Brain pericyte (primary cell): ENCODE measurements around the gene RTTN.
"Not testable (repeated sequence)": the region's sequence is repeated elsewhere in the genome, so short reads cannot be mapped to it uniquely, and the experiment has no call there.

Experiments used
- DNase-seq: peaks from one replicate; pipeline ENCODE4 v3.0.0-alpha.2; 2012; ENCODE audit warnings: low read depth, low spot score

The RTTN gene

GRCh38 chr18:69978732-69979715 lies 226.5 kb downstream of the RTTN start:
- DNase-seq, result no peak

- DNase-seq, result not testable (repeated sequence)
These were observed 230.2 kb downstream of the RTTN start for GRCh38 chr18:69975294-69975693.

- no peak for DNase-seq
These were observed 231.1 kb downstream of the RTTN start for GRCh38 chr18:69974365-69974764.

- no peak for DNase-seq
These were observed 236.0 kb downstream of the RTTN start for GRCh38 chr18:69969491-69969890.

- DNase-seq, result no peak
These were observed 237.4 kb downstream of the RTTN start for GRCh38 chr18:69968039-69968438.

- DNase-seq, result no peak
These were observed 242.3 kb downstream of the RTTN start for GRCh38 chr18:69963196-69963595.

- no peak for DNase-seq
These were observed 243.8 kb downstream of the RTTN start for GRCh38 chr18:69961718-69962117.

- DNase-seq, result no peak
These were observed 247.1 kb downstream of the RTTN start for GRCh38 chr18:69958422-69958821.

GRCh38 chr18:69957747-69958146 lies 247.7 kb downstream of the RTTN start:
- no peak for DNase-seq

GRCh38 chr18:69956665-69957620 lies 248.5 kb downstream of the RTTN start:
- no peak for DNase-seq

GRCh38 chr18:69956057-69956456 lies 249.4 kb downstream of the RTTN start:
- no peak for DNase-seq

GRCh38 chr18:69954719-69955480 lies 250.6 kb downstream of the RTTN start:
- no peak for DNase-seq

- DNase-seq, result no peak
These were observed 252.3 kb downstream of the RTTN start for GRCh38 chr18:69953191-69953590.
